Measurements from ENCODE around the gene FALEC. TPM values are rescaled to one million over a fixed set of nuclear protein-coding genes. Genes with fewer than 3 reads are reported as not detected.

The FALEC gene
- total and polyA plus RNA-seq, 2 experiments from 2014 or later = 1.7 TPM; not detected in 1

DNA sequence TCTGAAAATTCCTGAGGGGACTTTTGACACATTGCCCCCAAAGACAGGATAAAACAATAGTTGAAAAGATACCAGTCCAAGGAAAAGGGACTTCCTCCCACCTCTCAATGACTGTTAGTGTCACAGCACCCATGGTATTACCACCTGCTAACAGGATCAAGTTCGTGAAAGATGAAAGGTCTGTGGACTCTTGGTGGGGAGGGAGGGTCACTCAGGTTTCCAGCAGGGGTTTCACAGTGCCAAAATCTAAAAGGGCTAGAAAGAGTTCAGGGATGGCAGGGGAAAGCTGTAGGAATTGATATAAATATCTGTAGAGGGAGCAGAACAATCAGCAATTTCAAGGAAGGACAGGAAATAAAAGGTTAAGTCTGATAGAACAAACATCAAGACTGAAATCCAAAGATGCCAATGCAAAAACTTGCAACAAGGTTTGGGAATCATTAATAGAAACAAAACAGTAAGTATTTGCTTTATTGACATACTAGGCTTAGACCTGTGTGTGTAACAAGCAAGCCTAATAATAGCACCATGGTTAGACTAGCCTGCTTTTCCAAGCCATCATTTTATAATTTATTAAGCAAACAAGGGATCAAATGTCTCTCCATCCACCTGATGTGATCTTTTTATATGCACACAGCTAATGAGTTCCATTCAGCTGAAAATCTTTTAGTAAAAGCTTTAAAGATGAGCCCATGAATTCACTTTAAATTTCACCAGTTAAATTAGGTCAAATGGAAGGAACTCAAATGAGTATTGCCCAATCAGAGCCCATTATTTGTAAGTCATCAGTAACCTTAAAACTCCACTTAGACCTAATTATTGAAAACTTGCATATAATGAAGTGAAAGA is 60.2 kb downstream of the FALEC start (continued):
- TF ChIP-seq, protein P1, sequence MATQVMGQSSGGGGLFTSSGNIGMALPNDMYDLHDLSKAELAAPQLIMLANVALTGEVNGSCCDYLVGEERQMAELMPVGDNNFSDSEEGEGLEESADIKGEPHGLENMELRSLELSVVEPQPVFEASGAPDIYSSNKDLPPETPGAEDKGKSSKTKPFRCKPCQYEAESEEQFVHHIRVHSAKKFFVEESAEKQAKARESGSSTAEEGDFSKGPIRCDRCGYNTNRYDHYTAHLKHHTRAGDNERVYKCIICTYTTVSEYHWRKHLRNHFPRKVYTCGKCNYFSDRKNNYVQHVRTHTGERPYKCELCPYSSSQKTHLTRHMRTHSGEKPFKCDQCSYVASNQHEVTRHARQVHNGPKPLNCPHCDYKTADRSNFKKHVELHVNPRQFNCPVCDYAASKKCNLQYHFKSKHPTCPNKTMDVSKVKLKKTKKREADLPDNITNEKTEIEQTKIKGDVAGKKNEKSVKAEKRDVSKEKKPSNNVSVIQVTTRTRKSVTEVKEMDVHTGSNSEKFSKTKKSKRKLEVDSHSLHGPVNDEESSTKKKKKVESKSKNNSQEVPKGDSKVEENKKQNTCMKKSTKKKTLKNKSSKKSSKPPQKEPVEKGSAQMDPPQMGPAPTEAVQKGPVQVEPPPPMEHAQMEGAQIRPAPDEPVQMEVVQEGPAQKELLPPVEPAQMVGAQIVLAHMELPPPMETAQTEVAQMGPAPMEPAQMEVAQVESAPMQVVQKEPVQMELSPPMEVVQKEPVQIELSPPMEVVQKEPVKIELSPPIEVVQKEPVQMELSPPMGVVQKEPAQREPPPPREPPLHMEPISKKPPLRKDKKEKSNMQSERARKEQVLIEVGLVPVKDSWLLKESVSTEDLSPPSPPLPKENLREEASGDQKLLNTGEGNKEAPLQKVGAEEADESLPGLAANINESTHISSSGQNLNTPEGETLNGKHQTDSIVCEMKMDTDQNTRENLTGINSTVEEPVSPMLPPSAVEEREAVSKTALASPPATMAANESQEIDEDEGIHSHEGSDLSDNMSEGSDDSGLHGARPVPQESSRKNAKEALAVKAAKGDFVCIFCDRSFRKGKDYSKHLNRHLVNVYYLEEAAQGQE (IDR thresholded peaks at IDR 0.05; ENCODE audit: unreplicated experiment) = no peak

DNA sequence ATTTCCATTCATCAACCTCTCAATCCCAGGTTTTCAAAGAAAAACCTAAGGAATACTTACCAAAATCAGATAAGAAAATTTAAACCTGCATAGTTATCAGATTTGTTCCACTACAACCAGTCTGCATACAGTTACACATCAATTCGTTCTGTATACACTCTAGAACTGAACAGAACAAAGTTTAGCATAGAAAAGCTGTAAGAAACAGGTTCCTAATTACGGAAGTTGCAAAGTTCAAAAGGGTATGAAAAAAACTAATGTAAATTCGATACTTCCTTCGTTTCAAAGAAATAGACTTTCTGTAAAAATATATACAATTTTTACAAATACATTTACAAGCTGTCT is 60.8 kb downstream of the FALEC start:
- Histone ChIP-seq H3K36me3 (ENCODE audit: insufficient read depth) (peaks cover 58% of the 10 kb centered on the region), H3K27ac (ENCODE audit: low read depth) (peak overlapping the region; percentile 100; the same call in 1 of the 2 replicates), H3K4me1 (ENCODE audit: insufficient read depth) (peaks cover 44% of the 10 kb centered on the region), H3K4me3 (peak overlapping the region; percentile 96), H3F3A (replicated peaks; ENCODE audit: low read depth) (peaks cover 57% of the 10 kb centered on the region), H3K4me2 (peak overlapping the region; percentile 92), H4K20me1 (replicated peaks; ENCODE audit: insufficient read depth) (peaks cover 54% of the 10 kb centered on the region), H3K27me3 (ENCODE audit: insufficient read depth) (no peaks in the 10 kb centered on the region), H2AFZ (no peak overlapping the region), H3K9me2 (ENCODE audit: insufficient read depth) (no peaks in the 10 kb centered on the region), H3K79me2 (replicated peaks; ENCODE audit: insufficient read depth) (peaks cover 83% of the 10 kb centered on the region)
- Mint-ChIP-seq H3K36me3 (ENCODE audit: low read depth) (peaks cover 80% of the 10 kb centered on the region), H3K4me1 (peaks cover 50% of the 10 kb centered on the region), H3K27me3 (ENCODE audit: insufficient read depth, low read depth, poor library complexity) (peaks cover 47% of the 10 kb centered on the region), H3K27ac (peak overlapping the region; percentile 31; the same call in 1 of the 2 replicates), H3K4me3 (peak overlapping the region; percentile 99), H3K9me3 (peaks cover 8% of the 10 kb centered on the region; the same call in 1 of the 3 replicates)
- no peak for DNase-seq (ENCODE audit: low spot score)
- no peak for ATAC-seq
- no peak for TF ChIP-seq STAT1 (IDR thresholded peaks at IDR 0.05; ENCODE audit: unreplicated experiment)
- no peak for TF ChIP-seq EZH2 (IDR thresholded peaks at IDR 0.05; ENCODE audit: low read depth, unreplicated experiment)
- TF ChIP-seq, protein P2, sequence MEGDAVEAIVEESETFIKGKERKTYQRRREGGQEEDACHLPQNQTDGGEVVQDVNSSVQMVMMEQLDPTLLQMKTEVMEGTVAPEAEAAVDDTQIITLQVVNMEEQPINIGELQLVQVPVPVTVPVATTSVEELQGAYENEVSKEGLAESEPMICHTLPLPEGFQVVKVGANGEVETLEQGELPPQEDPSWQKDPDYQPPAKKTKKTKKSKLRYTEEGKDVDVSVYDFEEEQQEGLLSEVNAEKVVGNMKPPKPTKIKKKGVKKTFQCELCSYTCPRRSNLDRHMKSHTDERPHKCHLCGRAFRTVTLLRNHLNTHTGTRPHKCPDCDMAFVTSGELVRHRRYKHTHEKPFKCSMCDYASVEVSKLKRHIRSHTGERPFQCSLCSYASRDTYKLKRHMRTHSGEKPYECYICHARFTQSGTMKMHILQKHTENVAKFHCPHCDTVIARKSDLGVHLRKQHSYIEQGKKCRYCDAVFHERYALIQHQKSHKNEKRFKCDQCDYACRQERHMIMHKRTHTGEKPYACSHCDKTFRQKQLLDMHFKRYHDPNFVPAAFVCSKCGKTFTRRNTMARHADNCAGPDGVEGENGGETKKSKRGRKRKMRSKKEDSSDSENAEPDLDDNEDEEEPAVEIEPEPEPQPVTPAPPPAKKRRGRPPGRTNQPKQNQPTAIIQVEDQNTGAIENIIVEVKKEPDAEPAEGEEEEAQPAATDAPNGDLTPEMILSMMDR (conservative IDR thresholded peaks at IDR 0.05; ENCODE audit: low read depth in 2 of 2) = no peak
- no peak for TF ChIP-seq ZNF331 (CRISPR knock-in tag; IDR thresholded peaks at IDR 0.05; ENCODE audit: low read depth)
- TF ChIP-seq CREB1 (CRISPR knock-in tag; IDR thresholded peaks at IDR 0.05; ENCODE audit: low read depth) = no peak
- TF ChIP-seq, protein P1 (IDR thresholded peaks at IDR 0.05; ENCODE audit: unreplicated experiment) = no peak
- TF ChIP-seq NANOG (IDR thresholded peaks at IDR 0.05; ENCODE audit: borderline replicate concordance) = no peak

Measured in GM23338 (cell line).